Measurements from ENCODE around the gene LCN1.

LCN1 gene

GRCh38 chr9:135489188-135489906 is 31.9 kb upstream of the LCN1 start:
- DNase-seq, result no peak

- no peak for DNase-seq
Measured at GRCh38 chr9:135490166-135490870, 30.9 kb upstream of the LCN1 start.

GRCh38 chr9:135490980-135491464 is 30.2 kb upstream of the LCN1 start:
- no peak for DNase-seq

- DNase-seq, result no peak
Measured at GRCh38 chr9:135491764-135492163, 29.5 kb upstream of the LCN1 start.

GRCh38 chr9:135492886-135493669 is 28.2 kb upstream of the LCN1 start:
- no peak for DNase-seq

GRCh38 chr9:135494791-135495559 is 26.3 kb upstream of the LCN1 start:
- DNase-seq, result no peak

DNA sequence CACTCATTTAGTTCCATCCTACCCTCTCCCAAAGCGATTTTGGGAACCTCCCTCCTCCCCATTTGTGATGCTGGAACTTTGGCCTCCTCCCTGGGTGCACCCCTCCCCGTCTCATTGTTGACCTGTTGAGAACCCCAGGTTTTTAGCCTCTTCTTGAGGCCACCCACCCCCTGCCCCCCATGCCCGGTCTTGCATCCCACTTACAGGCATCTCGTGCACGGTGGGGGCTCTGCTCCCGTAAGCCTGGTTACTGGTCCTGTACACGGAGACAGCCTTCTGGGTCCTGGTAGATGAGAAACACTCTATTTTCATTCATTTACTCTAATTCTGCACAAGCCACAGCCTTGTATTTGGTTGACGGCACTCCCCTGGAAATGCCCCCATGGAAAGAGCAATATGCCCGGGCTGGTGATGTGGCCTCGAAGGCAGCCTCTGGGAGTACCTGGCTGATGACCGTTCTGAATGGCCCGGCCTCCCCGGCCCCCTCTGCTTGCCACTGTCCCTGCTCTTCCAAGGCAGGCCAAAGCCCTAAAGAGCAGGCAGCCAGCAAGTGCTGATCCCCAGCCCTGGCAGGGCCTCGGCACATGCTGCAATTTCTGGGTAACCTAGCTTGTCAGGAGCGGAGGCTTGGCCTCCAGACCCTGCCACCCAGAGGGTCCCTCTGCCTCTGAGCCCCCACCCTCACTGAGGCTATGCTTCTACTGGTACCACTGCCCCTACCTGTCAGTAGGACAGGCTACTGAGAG is 22.7 kb upstream of the LCN1 start:
- DNase-seq, result no peak

DNA sequence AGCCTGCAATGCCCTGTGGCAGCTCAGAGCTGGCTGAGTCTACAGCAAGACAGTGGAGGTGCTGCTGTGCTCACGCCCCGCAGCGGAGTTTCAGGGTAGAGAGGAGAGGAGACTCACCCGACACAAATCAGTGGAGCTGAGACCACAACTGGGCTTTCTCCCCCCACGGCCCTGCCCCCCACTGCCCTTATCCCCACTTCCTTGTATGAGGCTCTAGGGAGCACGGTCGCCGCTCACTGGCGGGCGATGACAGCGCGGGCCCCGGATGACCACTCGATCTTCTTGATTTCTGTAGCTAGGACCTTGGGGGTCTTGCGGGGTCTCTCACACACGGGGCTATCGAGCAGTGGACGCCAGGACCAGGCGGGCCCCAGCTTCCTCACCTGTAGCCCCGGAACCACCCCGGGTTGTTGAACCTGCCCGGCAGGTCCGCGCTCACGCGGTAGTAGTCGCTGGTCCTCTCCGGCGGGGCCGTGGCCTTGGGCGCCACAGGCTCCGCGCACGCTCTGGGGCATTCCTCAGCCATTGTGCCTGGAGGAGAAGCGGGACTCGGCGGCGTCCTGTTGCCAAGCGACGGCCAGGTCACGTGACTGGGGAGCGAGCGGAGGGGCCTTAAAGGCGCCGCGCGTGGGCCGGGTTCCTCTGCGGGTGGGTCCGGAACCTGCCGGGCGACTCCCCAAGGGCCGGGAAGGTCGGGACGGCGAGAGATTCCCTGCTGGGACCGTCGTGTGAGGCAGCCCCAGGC is 21.7 kb upstream of the LCN1 start:
- DNase-seq, result no peak

GRCh38 chr9:135500071-135500524 is 21.1 kb upstream of the LCN1 start:
- DNase-seq, result no peak

DNA sequence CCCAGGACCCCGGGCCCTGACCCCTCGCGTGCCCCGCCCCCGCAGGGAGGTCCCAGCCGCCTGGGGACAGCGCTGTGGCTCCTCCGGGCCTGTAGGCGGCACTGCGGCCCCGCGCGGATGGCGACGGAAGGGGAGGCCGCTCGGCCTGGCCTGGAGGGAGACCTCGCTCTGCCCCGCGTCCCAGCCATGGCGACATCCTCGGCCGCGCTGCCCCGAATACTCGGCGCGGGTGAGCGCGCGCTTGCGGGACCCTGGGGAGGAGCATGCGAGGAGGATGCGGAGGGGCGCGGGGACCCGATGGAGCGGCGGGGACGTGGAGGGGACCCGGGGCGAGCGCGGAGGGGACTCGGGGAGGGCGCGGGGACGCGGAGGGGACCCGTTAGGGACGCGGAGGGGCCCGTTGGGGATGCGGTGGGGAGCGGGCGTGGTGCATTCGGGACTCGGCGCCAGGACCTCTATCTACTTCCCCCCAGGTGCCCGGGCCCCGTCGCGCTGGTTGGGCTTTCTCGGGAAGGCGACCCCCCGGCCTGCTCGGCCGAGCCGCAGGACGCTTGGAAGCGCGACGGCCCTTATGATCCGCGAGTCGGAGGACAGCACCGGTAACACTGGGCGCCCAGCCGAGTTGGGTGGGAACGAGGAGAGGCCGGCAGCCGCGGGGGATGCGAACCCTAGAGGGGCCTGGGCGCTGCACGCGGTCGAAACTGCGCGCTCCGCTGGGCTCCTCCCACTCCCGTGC is 20.5 kb upstream of the LCN1 start, which contains the start of gene MRPS2:
Gene MRPS2, plus strand, starts transcription at position 158 of the 736 bp plus-strand sequence. Its CDS starts 29 bp downstream, at position 187.
- DNase-seq, result no peak

DNA sequence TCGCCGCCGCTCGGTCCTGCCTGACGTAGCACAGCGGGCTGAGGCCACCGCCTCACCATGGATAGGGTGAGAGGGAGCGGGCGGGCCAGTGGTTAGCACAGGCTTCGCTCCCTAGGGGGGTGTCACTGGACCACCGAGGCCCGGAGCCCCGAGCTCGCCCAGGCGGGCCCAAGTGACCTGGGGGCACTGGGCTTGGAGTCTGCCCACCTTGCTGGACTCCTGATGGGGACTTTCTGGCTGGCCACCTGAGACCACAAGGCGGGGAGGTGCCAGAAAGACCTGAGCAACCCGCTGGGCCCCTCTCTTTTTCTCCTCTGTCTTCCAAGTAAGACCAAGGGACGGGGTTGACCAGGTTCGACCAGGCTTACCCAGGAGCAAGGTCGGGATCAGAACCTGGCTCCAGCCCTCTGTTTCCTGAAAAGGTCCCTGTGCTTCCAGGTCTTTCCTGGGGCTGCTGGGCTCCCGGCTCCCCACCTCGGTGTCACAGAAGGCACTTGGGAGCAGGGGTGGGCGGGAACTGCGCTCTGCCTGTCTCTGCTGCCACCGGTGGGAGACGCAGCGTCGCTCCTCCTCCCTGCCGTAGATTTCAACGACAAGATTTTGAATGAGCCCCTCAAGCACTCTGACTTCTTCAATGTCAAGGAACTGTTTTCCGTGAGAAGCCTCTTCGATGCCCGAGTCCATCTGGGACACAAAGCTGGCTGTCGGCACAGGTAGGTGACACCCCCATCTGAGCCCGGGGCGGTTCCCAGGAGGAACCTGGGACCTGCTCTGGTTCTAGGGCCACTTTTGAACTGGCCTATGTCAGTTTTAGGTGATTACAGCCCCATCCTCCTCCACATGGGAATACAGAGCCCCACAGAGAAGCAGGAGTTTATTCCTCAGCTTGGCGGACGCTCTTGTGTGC is 19.7 kb upstream of the LCN1 start:
- DNase-seq, result no peak

DNA sequence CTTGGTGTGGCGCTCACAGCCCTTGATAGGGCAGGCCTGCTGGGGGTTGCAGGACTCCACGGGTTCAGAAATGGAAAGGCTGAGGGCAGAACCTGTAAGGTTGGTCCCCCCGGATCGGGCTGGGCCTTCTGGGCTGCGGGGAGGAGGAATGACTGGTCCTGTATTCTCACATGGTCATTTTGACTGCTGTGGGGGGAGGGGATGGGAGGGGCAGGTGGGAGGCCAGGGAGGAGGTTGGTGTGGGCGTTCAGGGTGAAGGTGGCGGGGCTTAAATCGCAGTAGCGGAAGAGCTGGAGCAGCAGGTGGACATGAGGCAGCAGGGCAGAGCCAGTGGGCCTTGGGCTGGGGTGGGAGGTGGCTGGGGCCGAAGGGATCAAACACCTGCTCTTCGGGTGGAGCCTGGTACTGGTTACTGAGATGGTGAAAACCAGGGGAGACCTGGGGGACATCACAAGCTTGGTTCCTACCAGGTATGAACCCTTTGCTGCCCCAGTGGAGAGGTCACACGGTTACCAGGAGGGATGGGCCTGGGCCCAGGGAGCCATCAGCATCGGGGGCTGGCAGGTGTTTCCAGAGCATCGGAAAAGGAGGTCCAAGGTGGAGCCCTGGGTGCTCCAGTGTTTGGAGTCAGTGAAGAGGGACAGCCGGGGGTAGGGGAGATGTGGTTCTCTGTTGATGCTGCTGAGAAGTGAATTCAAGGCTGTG is 18.9 kb upstream of the LCN1 start:
- no peak for DNase-seq

- DNase-seq, result no peak
Measured at GRCh38 chr9:135502873-135503321, 18.3 kb upstream of the LCN1 start.

DNA sequence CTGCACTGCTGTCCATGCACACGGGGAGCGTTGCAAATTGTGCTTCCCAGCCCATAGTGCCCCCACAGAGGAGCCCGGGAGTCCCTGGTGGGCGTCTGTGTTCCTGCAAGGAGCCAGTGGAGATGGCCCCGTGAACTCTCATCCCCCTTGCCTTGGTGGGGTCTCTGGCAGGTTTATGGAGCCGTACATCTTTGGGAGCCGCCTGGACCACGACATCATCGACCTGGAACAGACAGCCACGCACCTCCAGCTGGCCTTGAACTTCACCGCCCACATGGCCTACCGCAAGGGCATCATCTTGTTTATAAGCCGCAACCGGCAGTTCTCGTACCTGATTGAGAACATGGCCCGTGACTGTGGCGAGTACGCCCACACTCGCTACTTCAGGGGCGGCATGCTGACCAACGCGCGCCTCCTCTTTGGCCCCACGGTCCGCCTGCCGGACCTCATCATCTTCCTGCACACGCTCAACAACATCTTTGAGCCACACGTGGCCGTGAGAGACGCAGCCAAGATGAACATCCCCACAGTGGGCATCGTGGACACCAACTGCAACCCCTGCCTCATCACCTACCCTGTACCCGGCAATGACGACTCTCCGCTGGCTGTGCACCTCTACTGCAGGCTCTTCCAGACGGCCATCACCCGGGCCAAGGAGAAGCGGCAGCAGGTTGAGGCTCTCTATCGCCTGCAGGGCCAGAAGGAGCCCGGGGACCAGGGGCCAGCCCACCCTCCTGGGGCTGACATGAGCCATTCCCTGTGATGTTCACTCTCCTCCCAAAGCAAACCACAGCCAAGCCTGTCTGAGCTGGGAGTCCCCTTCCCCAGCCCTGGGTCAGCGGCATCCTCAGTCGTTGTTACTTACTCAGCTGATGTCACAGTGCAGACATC is 17.6 kb upstream of the LCN1 start:
- DNase-seq, result no peak

DNA sequence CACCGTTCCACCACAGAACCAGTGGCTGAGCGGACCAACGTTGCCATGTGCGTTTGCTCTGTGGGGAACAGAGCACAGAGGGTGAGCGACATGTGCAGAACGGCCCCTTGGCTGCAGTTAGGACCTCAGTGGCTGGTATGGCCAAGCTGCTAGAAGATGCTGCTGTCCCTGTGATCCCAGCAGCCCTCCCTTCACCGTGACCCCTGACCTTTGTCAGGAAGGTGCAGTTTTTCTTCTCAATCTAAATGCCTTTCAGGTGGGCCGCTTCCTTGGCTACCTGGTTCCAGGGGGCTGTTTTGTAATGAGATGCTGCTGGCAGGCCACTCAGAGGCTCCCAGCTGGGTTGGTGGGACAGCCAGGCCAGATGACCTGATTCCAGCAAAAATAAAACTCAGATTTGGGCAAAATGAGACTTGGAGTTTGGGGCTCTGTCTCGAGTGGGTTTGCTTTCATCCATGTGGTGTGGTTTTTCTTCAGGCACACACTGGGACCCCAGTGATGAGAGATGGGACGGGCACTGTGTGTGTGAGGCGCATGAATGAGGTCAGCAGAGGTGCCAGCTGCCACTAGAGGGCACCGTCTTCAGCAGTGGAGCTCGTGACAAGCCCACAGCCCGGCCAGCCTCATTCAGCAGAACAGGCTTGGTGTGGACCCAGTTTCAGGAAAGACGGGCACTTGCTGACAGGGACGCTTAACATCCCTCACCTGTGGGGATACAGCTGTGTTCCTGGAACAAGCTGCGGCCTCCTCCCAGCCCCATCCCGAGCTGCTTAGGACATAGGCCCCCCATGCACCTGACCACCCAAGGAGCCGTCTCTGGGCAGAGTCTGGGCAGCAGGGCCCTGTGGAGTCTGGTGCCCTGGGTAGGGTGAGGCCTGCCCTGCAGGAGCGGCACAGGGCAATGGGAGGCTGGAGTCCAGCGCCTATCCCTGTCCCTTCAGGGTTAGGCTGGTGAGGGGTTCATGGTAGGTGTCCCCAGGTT is 16.7 kb upstream of the LCN1 start:
- no peak for DNase-seq

Data from NCI-H2081 treated with DMSO at 0.1 percent for 48 hours (cell line).